Measurements from ENCODE around the gene TCF20.
A peak's percentile ranks its signal among the peaks of the same experiment; 100 is the strongest.

Gene TCF20

GRCh38 chr22:42281706-42282251 lies 11.3 kb upstream of the TCF20 start:
- DNase-seq: no peak

GRCh38 chr22:42281284-42281683 lies 10.8 kb upstream of the TCF20 start:
- no peak for DNase-seq

- no peak for DNase-seq
Measured at GRCh38 chr22:42280836-42281235, 10.4 kb upstream of the TCF20 start.

GRCh38 chr22:42280140-42280539 lies 9.7 kb upstream of the TCF20 start:
- DNase-seq: no peak

- no peak for DNase-seq
Measured at GRCh38 chr22:42279425-42280020, 9.1 kb upstream of the TCF20 start.

- DNase-seq: no peak
Measured at GRCh38 chr22:42277988-42278776, 7.7 kb upstream of the TCF20 start.

GRCh38 chr22:42277232-42277753 lies 6.8 kb upstream of the TCF20 start:
- no peak for DNase-seq

GRCh38 chr22:42275970-42276369 lies 5.5 kb upstream of the TCF20 start:
- no peak for DNase-seq

- no peak for DNase-seq
Measured at GRCh38 chr22:42275176-42275575, 4.7 kb upstream of the TCF20 start.

DNA sequence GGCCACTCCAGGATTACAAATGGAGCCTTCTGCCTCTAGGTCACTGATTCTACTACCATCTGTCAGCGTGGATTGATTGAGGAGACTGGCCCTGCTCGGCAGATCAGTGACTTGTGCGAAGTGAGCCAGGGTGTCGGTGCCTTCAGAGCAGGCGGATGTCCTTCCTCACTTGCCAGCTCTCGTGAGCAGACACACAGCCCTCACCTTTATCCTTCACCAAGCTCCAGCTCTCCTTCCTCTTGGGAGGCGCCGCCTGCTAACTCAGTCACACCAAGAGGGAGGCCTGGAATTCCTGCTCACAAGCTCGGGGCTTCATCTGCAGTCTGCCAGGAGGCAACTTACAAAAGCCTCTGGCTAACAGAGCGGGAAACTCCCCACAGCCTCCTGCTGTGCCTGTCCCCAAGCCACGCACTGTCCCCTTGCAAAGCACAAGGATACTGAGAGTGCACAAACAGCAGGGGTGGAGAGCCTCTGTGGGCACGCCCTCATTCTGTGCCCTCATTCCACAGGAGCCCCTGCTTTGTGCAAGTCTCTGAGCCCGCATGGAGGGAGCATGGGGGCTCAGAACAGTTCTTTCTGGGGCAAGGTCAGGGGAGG lies 3.5 kb upstream of the TCF20 start:
- DNase-seq: no peak

DNA sequence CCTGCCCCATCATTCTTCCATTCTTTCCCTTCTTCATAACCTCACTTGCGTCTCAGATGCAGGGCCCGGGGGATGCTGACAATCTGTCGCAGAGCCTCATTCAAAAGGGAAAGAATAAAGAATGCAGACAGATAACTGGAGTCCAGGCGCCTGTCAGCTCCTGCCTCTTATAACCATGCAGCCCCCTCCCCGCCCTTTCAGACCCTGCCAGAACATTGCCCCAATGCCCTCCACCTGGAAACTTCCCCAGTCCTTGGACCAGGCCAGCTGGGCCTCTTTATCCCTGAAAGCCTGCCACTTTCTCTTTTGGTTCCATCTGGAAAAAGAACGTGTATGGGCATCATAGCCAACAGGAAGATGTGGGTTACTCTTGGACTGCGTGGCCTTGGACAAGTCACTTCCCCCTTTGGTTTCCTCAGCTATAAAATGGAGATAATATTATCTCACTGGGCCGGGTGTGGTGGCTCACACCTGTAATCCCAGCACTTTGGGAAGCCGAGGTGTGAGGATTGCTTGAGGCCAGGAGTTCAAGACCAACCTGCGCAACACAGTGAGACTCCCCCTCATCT lies 2.1 kb upstream of the TCF20 start:
- DNase-seq: no peak

DNA sequence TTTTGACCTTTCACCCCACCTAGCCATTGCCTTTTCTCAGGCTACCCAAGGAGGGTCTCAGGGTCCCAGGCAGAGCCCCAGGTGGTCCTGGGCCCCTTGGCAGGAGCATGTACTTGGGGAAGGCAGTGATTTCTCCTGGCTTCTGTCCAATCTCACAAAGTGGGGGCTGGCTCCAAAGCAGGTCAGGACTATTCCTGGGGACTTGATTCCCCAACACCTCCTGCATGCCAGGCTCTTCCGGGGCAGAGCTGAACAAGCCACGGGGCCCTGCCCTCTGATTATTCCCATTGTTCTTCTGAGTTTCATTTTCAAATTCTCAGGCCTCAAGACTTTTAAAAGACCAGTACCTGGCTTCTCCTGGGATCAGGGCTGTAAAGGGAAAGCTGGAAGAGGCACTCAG lies 1.5 kb upstream of the TCF20 start:
- DNase-seq: no peak

GRCh38 chr22:42271191-42271813 lies 849 bp upstream of the TCF20 start:
- DNase-seq: no peak

- DNase-seq: no peak
Measured at GRCh38 chr22:42270176-42270509, 310 bp downstream of the TCF20 start.

DNA sequence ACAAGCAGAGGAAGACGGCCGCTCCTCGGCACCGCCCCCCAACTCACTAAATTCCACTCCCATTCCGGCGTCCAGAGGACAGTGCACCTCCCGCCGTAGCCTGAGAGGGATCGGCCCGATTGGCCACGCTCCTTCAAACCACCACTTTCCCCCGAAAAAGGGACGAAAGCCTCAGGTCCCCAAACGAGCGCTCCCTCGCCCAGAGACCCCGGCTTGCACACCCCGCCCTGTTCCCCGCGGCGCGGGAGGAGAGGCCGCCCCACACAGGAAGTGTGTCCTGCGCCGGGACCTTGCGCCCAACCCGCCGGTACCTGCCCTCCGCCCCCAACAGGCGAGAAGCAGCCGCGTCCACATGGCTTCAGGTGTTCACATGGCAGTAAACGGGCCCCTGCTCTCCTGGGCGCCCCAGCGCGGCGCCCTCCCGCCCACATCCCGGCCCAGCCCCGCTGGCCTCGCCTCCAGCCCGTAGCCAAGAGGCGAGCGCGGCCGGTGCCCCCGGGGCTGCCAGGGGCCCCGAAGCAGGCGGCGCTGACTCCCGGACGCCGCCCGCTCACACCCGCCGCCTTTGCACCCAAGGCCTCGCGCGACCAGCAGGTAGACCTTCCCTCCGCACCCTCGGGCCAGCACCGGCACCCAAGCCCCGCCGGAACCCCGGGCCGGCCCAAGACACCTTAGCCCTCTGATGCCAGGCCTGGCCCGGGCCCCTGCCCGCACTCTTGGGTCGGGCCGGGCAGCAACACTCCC lies 849 bp downstream of the TCF20 start:
- peak; percentile 46 for DNase-seq

- no peak for DNase-seq
Measured at GRCh38 chr22:42268852-42269410, 1.5 kb downstream of the TCF20 start.

DNA sequence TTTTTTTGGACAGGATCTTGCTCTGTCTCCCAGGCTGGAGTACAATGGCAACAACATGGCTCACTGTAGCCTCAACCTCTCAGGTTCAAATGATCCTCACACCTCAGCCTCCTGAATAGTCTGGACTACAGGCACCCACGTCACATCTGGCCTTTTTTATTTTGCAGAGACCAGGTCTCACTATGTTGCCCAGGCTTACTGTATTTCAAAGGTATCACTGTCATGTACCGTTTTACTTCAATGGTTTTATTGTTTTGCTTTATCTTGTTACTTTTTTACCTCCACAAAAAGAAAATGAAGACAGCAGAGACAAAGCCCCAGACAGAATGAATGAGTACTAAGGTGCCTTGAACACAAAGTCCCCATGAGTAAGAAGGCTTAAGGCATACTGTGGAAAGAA lies 5.1 kb downstream of the TCF20 start:
- DNase-seq: no peak

DNA sequence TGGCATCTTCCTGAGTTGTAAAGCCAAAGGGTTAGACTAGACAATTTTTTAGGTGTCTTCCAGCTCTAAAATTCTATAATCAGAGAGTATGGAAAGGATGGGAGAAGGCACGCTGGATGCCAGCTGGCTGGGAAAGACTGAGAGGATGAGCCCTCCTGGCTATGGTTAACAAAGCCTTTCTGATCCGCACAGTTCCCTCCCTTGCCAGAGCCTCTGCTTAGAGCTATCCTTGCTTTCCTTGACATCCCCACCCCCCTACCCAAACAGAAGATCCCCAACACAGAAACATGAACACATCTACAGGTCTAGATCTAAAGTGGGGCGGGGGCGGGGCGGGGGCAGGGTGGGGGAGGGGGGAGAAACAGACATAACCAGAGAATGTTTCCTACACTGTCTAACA lies 6.5 kb downstream of the TCF20 start:
- no peak for DNase-seq

GRCh38 chr22:42262964-42263363 lies 7.5 kb downstream of the TCF20 start:
- DNase-seq: no peak

GRCh38 chr22:42261296-42261695 lies 9.2 kb downstream of the TCF20 start:
- no peak for DNase-seq

DNA sequence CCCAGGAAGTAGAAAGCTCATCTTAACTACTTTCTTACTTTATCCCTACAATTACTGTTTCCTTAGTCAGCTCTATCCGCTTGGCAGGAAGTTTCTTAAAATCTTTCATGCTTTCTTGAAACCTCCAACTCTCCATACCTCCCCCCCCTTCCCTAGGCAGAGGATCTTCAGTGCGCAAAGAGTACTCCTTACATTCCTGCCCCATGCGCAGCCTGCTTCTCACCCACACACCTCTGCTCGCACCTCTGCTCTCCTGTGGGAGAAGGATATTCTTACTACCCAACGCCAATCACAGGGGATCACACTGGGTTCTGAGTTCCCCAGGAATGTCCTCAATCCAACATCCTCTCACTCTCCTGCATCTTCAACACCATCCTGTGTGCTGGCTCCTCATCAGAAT lies 12.3 kb downstream of the TCF20 start:
- DNase-seq: no peak

DNA sequence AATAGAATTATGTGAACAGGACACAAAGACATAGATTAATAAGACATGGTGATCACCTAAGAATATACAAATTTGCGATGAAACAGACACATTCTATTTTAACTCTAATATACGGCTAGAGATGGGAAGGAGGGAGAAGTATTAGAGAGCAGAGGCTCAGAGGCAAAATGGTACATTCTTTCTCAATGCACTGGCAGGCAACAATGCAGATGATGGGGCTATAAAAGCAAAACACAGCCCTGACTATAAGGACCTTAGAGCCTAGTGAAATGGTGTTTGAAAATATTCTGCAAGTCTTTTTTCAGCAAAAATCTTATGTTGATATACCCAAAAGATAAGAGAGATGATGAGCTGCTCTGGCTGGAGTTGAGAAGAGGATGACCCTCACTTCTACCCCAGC lies 13.1 kb downstream of the TCF20 start:
- no peak for DNase-seq
